Calu3 (cell line): Measurements from ENCODE around the gene ZNF568. TPM values are rescaled to one million over a fixed set of nuclear protein-coding genes. Genes with fewer than 3 reads are reported as not detected.

Source experiments
- BruUV-seq: library from RNA; stranded (reverse); fragments of 400-500 nt; replicated peaks from 2 replicates; lab custom pipeline; 2021; lab: Mats Ljungman, UMichigan
- CTCF ChIA-PET: fragments of 300-600 bp; sonication (Branson Sonifier 250); formaldehyde crosslinking; loops from one replicate; lab custom pipeline; 2022; ENCODE audit warnings: antibody characterized with exemption; lab: Charles Lee
- DNase-seq: peaks from one replicate; pipeline ENCODE4 v3.0.0; 2022
- H3K27ac Mint-ChIP-seq: one replicate; pipeline ENCODE4 v1.8.0; 2022; ENCODE audit warnings: mixed read lengths; ENCODE audit not compliant: unreplicated experiment
- H3K27me3 Mint-ChIP-seq: one replicate; pipeline ENCODE4 v1.8.0; 2022; ENCODE audit warnings: mixed read lengths; ENCODE audit not compliant: unreplicated experiment
- H3K36me3 Mint-ChIP-seq: one replicate; pipeline ENCODE4 v1.8.0; 2022; ENCODE audit warnings: mild to moderate bottlenecking, moderate library complexity, mixed read lengths; ENCODE audit not compliant: insufficient read depth, unreplicated experiment
- H3K4me1 Mint-ChIP-seq: one replicate; pipeline ENCODE4 v1.8.0; 2022; ENCODE audit warnings: mild to moderate bottlenecking, low read depth, mixed read lengths; ENCODE audit not compliant: unreplicated experiment
- H3K4me3 Mint-ChIP-seq: one replicate; pipeline ENCODE4 v1.8.0; 2022; ENCODE audit warnings: mild to moderate bottlenecking, low read depth, moderate library complexity, mixed read lengths; ENCODE audit not compliant: unreplicated experiment
- H3K9me3 Mint-ChIP-seq: one replicate; pipeline ENCODE4 v1.8.0; 2022; ENCODE audit warnings: low read depth, mixed read lengths; ENCODE audit not compliant: unreplicated experiment
- intact Hi-C: fragments of 100-400 bp; cut with micrococcal nuclease; formaldehyde crosslinking; loops from one replicate; pipeline ENCODE4 v1.10.0; 2022; ENCODE audit not compliant: unreplicated experiment
- total RNA-seq: library from RNA; stranded (reverse); gene quantifications from 2 replicates; pipeline ENCODE4 v1.2.3, GENCODE V29; 2022
- TF ChIP-seq, protein P1 (sequence below): fragments of 200-600 bp; IDR thresholded peaks from one replicate; pipeline ENCODE4 v1.8.0; 2022; ENCODE audit warnings: antibody characterized with exemption; ENCODE audit not compliant: unreplicated experiment

The ZNF568 gene
- total RNA-seq, 1 experiment from 2014 or later: 4.4 TPM

DNA sequence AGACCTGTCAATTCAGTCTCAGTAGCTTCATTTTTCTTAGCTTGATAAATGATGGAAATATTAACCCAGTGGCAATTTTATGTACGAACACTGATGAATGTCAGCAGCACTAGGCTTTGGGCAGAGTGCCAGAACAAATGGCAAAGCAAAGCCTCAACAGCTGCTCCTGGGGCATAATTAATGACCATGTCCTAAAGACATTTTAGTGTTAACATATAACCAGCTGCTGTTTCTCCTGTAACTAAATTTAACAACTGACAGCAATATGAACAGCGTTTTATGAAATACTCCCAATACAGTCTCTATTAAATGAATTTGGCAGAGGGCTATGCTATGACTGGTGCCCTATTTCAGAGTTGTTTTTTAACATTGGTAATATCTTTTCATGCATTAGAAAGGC, 47.1 kb downstream of the ZNF568 start:
- intact Hi-C loops: no loop called here
- no peaks in the 10 kb centered on the region for H3K27me3 Mint-ChIP-seq
- no TSS peak for BruUV-seq
- no peaks in the 10 kb centered on the region for H3K4me1 Mint-ChIP-seq
- TF ChIP-seq, protein P1, sequence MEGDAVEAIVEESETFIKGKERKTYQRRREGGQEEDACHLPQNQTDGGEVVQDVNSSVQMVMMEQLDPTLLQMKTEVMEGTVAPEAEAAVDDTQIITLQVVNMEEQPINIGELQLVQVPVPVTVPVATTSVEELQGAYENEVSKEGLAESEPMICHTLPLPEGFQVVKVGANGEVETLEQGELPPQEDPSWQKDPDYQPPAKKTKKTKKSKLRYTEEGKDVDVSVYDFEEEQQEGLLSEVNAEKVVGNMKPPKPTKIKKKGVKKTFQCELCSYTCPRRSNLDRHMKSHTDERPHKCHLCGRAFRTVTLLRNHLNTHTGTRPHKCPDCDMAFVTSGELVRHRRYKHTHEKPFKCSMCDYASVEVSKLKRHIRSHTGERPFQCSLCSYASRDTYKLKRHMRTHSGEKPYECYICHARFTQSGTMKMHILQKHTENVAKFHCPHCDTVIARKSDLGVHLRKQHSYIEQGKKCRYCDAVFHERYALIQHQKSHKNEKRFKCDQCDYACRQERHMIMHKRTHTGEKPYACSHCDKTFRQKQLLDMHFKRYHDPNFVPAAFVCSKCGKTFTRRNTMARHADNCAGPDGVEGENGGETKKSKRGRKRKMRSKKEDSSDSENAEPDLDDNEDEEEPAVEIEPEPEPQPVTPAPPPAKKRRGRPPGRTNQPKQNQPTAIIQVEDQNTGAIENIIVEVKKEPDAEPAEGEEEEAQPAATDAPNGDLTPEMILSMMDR: no peak
- CTCF ChIA-PET: no interaction called here
- H3K4me3 Mint-ChIP-seq: no peak overlapping the region
- no peaks in the 10 kb centered on the region for H3K36me3 Mint-ChIP-seq
- H3K27ac Mint-ChIP-seq: no peak overlapping the region
- DNase-seq: no peak
- peaks cover 14% of the 10 kb centered on the region for H3K9me3 Mint-ChIP-seq

DNA sequence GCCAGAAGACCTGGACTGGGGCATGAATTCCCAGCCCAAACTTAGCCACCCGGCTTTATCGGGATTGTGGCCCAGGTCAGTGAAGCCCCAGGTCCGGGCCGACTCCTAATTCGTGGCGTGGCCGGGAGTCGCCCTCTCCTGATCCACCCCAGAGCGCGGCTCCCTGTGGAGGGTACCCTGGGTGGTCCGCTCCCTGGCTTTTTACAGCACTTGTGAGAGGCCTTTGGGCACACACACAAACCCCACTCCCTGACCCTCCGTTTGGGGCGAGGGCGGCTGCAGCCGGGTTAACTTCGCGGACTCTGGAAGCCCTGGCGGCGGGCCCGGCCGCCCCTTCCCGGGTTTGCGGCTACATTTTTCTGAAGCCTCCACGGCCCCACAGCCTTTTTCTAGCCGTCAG, 56.4 kb downstream of the ZNF568 start:
- intact Hi-C loops: no loop called here
- CTCF ChIA-PET: no interaction called here
- H3K27ac Mint-ChIP-seq: no peak overlapping the region
- H3K36me3 Mint-ChIP-seq: no peaks in the 10 kb centered on the region
- H3K9me3 Mint-ChIP-seq: peaks cover 10% of the 10 kb centered on the region
- no peaks in the 10 kb centered on the region for H3K27me3 Mint-ChIP-seq
- BruUV-seq: no TSS peak
- H3K4me3 Mint-ChIP-seq: no peak overlapping the region
- TF ChIP-seq, protein P1: no peak
- no peaks in the 10 kb centered on the region for H3K4me1 Mint-ChIP-seq
- no peak for DNase-seq

DNA sequence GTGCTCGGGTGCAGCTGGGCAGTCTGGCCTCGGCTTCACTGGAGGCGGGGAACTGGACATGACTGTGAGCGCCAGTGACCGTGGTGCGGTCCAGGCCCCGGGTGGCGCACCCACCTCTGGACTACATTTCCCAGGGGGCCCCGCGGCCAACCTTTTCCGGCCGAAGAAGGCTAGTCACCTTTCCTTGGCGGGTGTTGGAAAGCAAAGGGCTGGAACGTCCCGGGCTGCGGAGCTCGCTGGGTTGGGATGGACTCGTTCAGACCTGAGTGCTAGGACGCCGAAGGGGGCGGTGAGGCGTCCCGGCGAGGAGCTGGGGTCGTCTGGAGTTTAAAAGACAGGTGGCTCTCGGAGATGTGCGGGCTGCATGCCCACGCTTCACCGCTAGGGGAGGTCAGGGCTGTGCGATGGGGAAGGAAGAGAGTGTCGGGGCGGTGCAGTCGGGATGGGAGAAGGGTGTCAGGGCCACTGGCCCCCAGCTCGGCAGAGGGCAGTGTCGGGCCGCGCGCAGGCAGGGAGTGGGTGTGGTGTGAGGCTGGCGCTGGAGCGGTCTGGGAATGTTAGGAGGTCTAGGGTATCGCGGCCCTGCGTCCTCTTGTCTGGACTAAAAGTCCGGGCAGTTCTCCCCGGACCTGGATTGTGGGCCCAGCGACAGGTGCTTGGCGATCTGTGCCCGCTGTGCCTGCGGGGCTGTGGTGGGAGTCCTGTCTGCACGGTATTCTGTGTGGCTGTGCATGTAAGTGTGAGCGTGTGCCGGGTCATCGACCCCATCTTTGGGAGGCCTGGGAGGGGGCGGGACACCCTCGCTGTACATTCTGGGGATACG, 57.1 kb downstream of the ZNF568 start:
- intact Hi-C loops: no loop called here
- H3K4me3 Mint-ChIP-seq: no peak overlapping the region
- CTCF ChIA-PET: no interaction called here

GRCh38 chr19:36973844-36974195, 57.7 kb downstream of the ZNF568 start:
- Mint-ChIP-seq H3K27me3 (no peaks in the 10 kb centered on the region), H3K9me3 (peaks cover 17% of the 10 kb centered on the region), H3K4me1 (no peaks in the 10 kb centered on the region), H3K36me3 (no peaks in the 10 kb centered on the region), H3K4me3 (no peak overlapping the region), H3K27ac (no peak overlapping the region)
- no TSS peak for BruUV-seq
- intact Hi-C loops: no loop called here
- DNase-seq: no peak
- TF ChIP-seq, protein P1: no peak
- CTCF ChIA-PET: no interaction called here

More for the DNA sequence above, 57.1 kb downstream of the ZNF568 start:
- DNase-seq: no peak
- H3K9me3 Mint-ChIP-seq: peaks cover 12% of the 10 kb centered on the region
- H3K4me1 Mint-ChIP-seq: no peaks in the 10 kb centered on the region
- TF ChIP-seq, protein P1: no peak
- H3K27me3 Mint-ChIP-seq: no peaks in the 10 kb centered on the region
- no TSS peak for BruUV-seq
- no peaks in the 10 kb centered on the region for H3K36me3 Mint-ChIP-seq
- H3K27ac Mint-ChIP-seq: no peak overlapping the region
